Mesenchymal stem cell (in vitro differentiated cells and primary cell): Measurements from ENCODE around the gene HOXA7.

ENCODE experiments used
- DNase-seq: peaks from one replicate; pipeline ENCODE4 v3.0.0-alpha.2; 2013
- H2AFZ ChIP-seq: one replicate; pipeline ENCODE4 v1.6.1; 2013; ENCODE audit warnings: low read depth, mild to moderate bottlenecking, control low read depth, inconsistent platforms, low read length, moderate library complexity
- H2AK5ac ChIP-seq: 2 replicates; pipeline ENCODE4 v1.6.1; 2013; ENCODE audit warnings: low read length, moderate library complexity, mild to moderate bottlenecking, inconsistent platforms; ENCODE audit not compliant: severe bottlenecking
- H2BK120ac ChIP-seq: one replicate; pipeline ENCODE4 v1.6.1; 2013; ENCODE audit warnings: low read depth, mild to moderate bottlenecking, inconsistent platforms, low read length, moderate library complexity
- H2BK12ac ChIP-seq, 2 experiments: one replicate each; pipeline ENCODE4 v1.6.1; 2013; ENCODE audit warnings: inconsistent platforms in 2 of 2, low read length in 2 of 2, mild to moderate bottlenecking in 2 of 2, moderate library complexity in 2 of 2, control low read depth in 1 of 2
- H2BK15ac ChIP-seq: one replicate; pipeline ENCODE4 v1.6.1; 2013; ENCODE audit warnings: mild to moderate bottlenecking, low read depth, inconsistent platforms; ENCODE audit not compliant: poor library complexity, severe bottlenecking
- H2BK5ac ChIP-seq: 2 replicates; pipeline ENCODE4 v1.6.1; 2013; ENCODE audit warnings: low read depth, mild to moderate bottlenecking, low read length, control low read depth, inconsistent platforms; ENCODE audit not compliant: poor library complexity, severe bottlenecking
- H3K14ac ChIP-seq, 2 experiments: one replicate each; pipeline ENCODE4 v1.6.1; 2013; ENCODE audit warnings: inconsistent platforms in 2 of 2, low read length in 2 of 2, control low read depth in 1 of 2, mild to moderate bottlenecking in 1 of 2, moderate library complexity in 1 of 2
- H3K18ac ChIP-seq, 2 experiments: one replicate each; pipeline ENCODE4 v1.6.1; 2013; ENCODE audit warnings: inconsistent platforms in 2 of 2, low read length in 2 of 2, control low read depth in 1 of 2, low read depth in 1 of 2, mild to moderate bottlenecking in 1 of 2
- H3K23ac ChIP-seq, 2 experiments: one replicate each; pipeline ENCODE4 v1.6.1; 2013; ENCODE audit warnings: inconsistent platforms in 2 of 2, low read length in 2 of 2, mild to moderate bottlenecking in 2 of 2, moderate library complexity in 2 of 2, control low read depth in 1 of 2
- H3K27ac ChIP-seq: 2 replicates; pipeline ENCODE4 v1.5.1; 2013; ENCODE audit warnings: mild to moderate bottlenecking, moderate library complexity, low read length, control low read depth, inconsistent platforms; ENCODE audit not compliant: poor library complexity, severe bottlenecking
- H3K27me3 ChIP-seq, 2 experiments: 2 replicates each; pipeline versions ENCODE4 v1.6.1 to v1.7.0; 2013; ENCODE audit warnings: low read length in 2 of 2, mild to moderate bottlenecking in 2 of 2, moderate library complexity in 2 of 2, control low read depth in 1 of 2, inconsistent platforms in 1 of 2; ENCODE audit not compliant: control insufficient read depth in 1 of 2, insufficient read depth in 1 of 2
- H3K36me3 ChIP-seq, 2 experiments: 2 replicates each; pipeline versions ENCODE4 v1.6.1 to v1.7.0; 2013; ENCODE audit warnings: low read length in 2 of 2, control low read depth in 1 of 2, inconsistent platforms in 1 of 2, low read depth in 1 of 2, mild to moderate bottlenecking in 1 of 2; ENCODE audit not compliant: insufficient read depth in 2 of 2, control insufficient read depth in 1 of 2
- H3K4ac ChIP-seq, 2 experiments: one replicate each; pipeline ENCODE4 v1.6.1; 2013; ENCODE audit warnings: inconsistent platforms in 2 of 2, low read length in 2 of 2, mild to moderate bottlenecking in 2 of 2, moderate library complexity in 2 of 2, control low read depth in 1 of 2, low read depth in 1 of 2
- H3K4me1 ChIP-seq: 2 replicates; pipeline ENCODE4 v1.6.1; 2013; ENCODE audit warnings: low read depth, low read length, control low read depth; ENCODE audit not compliant: control insufficient read depth, insufficient read depth
- H3K4me2 ChIP-seq: 2 replicates; pipeline ENCODE4 v1.6.1; 2013; ENCODE audit warnings: low read length, mild to moderate bottlenecking, inconsistent platforms; ENCODE audit not compliant: poor library complexity, severe bottlenecking
- H3K4me3 ChIP-seq, 2 experiments: 2 replicates each; pipeline versions ENCODE4 v1.5.1 to v1.7.0; 2013; ENCODE audit warnings: low read length in 2 of 2, mild to moderate bottlenecking in 2 of 2, control low read depth in 1 of 2, low read depth in 1 of 2; ENCODE audit not compliant: insufficient read depth in 1 of 2
- H3K79me1 ChIP-seq: replicated peaks from 2 replicates; pipeline ENCODE4 v1.6.1; 2013; ENCODE audit warnings: mild to moderate bottlenecking, control low read depth, low read length, inconsistent platforms; ENCODE audit not compliant: poor library complexity, severe bottlenecking
- H3K9ac ChIP-seq: 2 replicates; pipeline ENCODE4 v1.7.0; 2013; ENCODE audit warnings: mild to moderate bottlenecking, low read length, moderate library complexity
- H3K9me3 ChIP-seq: 2 replicates; pipeline ENCODE4 v1.7.0; 2013; ENCODE audit warnings: mild to moderate bottlenecking, low read length; ENCODE audit not compliant: control insufficient read depth
- H4K8ac ChIP-seq: one replicate; pipeline ENCODE4 v1.6.1; 2013; ENCODE audit warnings: inconsistent platforms, mild to moderate bottlenecking, low read length, moderate library complexity
- H4K91ac ChIP-seq: one replicate; pipeline ENCODE4 v1.6.1; 2013; ENCODE audit warnings: mild to moderate bottlenecking, low read length, inconsistent platforms
- WGBS: methylation state at CpG from one replicate; pipeline ENCODE4 v1.1.7; 2013; ENCODE audit warnings: mixed read lengths; 5-methylcytosine and 5-hydroxymethylcytosine counted together

HOXA7 gene

DNA sequence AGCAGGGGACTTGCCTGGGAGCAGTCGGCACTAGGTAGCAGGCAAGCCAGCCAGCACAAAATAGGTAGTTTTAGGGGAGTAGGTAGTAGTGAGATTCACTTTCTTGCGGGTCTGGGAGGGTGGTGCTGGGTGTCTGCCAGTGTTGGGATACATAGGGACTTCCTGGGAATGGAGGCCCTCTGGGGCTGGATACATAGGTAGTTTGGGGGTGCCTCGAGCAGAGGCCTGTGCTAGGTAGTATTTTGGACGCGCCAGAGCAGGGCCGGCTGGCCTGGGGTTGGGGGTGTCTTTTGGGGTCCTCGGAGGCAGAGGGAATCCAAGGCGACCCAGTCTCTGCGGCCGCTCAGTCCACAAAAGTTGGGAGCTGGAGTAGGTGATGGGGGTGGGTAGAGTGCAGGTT lies 2.1 kb downstream of the HOXA7 start:
- Histone ChIP-seq H2AK5ac (no peak overlapping the region), H2AFZ (no peak overlapping the region), H3K36me3 (peaks cover 0 to 31% of the 10 kb centered on the region in 2 experiments), H3K18ac (no peak overlapping the region), H3K4me2 (no peak overlapping the region), H3K9ac (peak overlapping the region; percentile 90), H3K14ac (no peak overlapping the region), H3K27me3 (peaks cover 0 to 78% of the 10 kb centered on the region in 2 experiments), H3K4me1 (peaks cover 11% of the 10 kb centered on the region), H4K8ac (no peak overlapping the region), H3K4me3 (peak overlapping the region in 1 of 2 experiments; percentile 82), H3K23ac (no peak overlapping the region), H2BK12ac (no peak overlapping the region), H3K4ac (no peak overlapping the region), H4K91ac (no peak overlapping the region), H3K9me3 (no peaks in the 10 kb centered on the region), H2BK5ac (no peak overlapping the region), H2BK120ac (no peak overlapping the region), H3K27ac (no peak overlapping the region), H2BK15ac (no peak overlapping the region), H3K79me1 (peaks cover 9% of the 10 kb centered on the region)
- no peak for DNase-seq
- 78% methylated on average over 8 of the region's 10 CpGs for WGBS

DNA sequence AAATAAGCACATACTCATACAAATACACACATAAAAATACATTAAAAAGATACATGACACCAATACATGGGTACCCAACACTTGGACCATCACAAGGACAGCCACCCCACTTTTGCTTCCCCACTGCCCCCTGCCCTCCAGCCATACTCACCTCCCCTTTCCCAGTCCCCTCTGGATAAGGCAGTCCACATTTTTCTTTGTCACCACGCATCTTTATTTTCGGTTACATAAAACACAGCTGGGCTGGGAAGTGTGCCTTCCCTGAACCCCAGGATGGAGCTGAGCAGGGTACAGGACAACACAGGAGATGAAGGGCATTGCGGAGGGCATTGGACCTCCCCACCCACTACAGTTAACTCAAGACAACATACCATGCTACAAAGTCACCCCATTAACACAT lies 2.9 kb downstream of the HOXA7 start:
- peaks cover 12% of the 10 kb centered on the region for H3K4me1 ChIP-seq
- no peak overlapping the region for H3K27ac ChIP-seq
- H4K8ac ChIP-seq: no peak overlapping the region
- no peak overlapping the region for H2AK5ac ChIP-seq
- H4K91ac ChIP-seq: no peak overlapping the region
- no peak overlapping the region for H3K4me2 ChIP-seq
- no peak overlapping the region for H2AFZ ChIP-seq
- peaks cover 0 to 75% of the 10 kb centered on the region in 2 experiments for H3K27me3 ChIP-seq
- no peak overlapping the region for H3K4ac ChIP-seq
- H2BK120ac ChIP-seq: no peak overlapping the region
- H3K36me3 ChIP-seq: peaks cover 0 to 30% of the 10 kb centered on the region in 2 experiments
- no peaks in the 10 kb centered on the region for H3K9me3 ChIP-seq
- H3K79me1 ChIP-seq: peaks cover 11% of the 10 kb centered on the region
- H3K9ac ChIP-seq: peak overlapping the region; percentile 90
- WGBS: 98% methylated on average over 3 of the region's 3 CpGs
- no peak overlapping the region for H3K14ac ChIP-seq
- H3K23ac ChIP-seq: no peak overlapping the region
- no peak for DNase-seq
- H2BK12ac ChIP-seq: no peak overlapping the region
- peak overlapping the region in 1 of 2 experiments; percentile 82 for H3K4me3 ChIP-seq
- H2BK15ac ChIP-seq: no peak overlapping the region
- no peak overlapping the region for H3K18ac ChIP-seq
- no peak overlapping the region for H2BK5ac ChIP-seq

DNA sequence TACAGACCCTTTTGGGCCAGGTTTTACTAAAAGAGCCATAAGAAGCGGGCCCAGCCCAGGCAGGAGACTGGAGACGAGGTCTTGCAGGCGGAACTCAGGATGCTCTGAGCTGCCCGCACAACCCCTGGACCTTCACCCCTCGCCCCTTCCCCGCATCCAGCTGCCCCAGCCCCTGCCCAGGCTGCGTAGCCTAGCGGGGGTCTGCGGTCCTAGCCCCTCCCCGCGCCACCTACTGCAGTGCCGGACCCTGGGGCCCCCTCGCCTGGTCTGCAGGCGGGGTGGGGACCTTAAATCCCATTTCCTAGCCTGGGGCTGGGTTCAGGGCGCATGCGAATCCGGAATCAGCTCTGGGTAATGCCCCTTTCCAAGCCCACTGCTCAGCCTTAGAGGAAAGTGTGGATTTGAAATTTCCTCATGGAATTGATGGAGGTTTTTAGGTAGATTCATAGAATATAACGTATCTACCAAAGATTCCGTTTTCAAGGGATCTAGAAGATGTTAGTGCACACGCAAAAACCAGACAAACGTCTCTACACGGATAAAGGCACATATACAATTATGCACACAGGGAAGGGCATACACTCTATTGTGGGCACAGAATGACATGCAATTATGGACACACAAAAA lies 3.5 kb downstream of the HOXA7 start:
- Histone ChIP-seq H3K27me3 (peaks cover 0 to 75% of the 10 kb centered on the region in 2 experiments), H2BK120ac (no peak overlapping the region), H3K79me1 (peaks cover 17% of the 10 kb centered on the region), H2BK5ac (no peak overlapping the region), H2BK12ac (peak overlapping the region in 1 of 2 experiments; percentile 38), H3K9ac (peak overlapping the region; percentile 90), H3K4me3 (peak overlapping the region in 1 of 2 experiments; percentile 82), H3K36me3 (peaks cover 0 to 35% of the 10 kb centered on the region in 2 experiments), H3K23ac (no peak overlapping the region), H2AK5ac (no peak overlapping the region), H4K8ac (peak overlapping the region; percentile 10), H3K27ac (no peak overlapping the region), H3K4ac (no peak overlapping the region), H3K4me2 (no peak overlapping the region), H4K91ac (no peak overlapping the region), H3K9me3 (no peaks in the 10 kb centered on the region), H2AFZ (no peak overlapping the region), H3K18ac (no peak overlapping the region), H3K4me1 (peaks cover 17% of the 10 kb centered on the region), H2BK15ac (no peak overlapping the region), H3K14ac (no peak overlapping the region)
- DNase-seq: no peak
- 70% methylated on average over 22 of the region's 22 CpGs for WGBS

DNA sequence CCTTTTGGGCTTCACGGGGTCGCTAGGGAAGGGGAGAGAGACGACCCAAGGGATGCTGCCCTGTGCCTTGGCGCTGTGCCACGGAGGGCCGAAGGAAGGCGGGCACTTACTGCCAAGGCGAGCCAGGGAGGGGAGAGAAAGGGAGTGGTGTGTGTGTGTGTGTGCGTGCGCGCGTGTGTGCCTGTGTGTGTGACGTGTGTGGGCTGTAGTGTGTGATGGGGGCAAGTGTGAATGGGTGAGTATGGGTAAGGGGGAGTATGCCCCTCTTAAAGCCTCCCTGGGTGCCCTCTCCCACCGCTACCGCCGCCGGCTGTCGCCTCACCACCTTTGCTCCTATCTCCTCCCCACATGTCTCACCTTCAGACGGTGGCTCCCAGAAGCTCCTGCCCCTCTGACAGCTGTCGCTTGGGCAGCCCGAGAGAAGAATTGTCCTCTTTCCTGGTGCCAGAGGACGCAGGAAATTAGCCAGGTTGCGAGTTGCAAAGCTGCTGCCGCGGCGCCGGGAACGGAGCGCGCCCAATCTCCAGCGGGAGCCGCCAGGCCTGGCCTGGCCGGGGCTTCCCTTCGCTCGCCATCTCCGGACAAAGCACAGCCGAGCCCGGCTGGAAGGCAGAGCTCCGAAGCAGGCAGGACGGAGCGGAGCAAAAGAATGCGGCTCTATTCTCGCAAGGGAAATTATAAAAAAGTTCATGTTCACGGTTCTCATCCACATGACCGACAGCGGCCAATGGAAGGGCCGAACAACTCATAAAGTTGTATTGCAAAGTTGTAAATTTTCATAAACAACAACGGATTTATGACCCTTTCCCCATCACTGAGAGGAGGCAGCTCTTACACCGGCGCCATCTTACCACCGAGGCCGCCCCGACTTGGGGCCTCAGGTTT lies 4.3 kb downstream of the HOXA7 start, which contains the start of gene HOXA3:
Gene HOXA3 (minus strand): TSS at position 653 of the 885 bp plus-strand sequence. CDS start 41,943 bp downstream, outside the sequence.
- Histone ChIP-seq H3K36me3 (peaks cover 0 to 35% of the 10 kb centered on the region in 2 experiments), H2AK5ac (no peak within 1 kb of the TSS), H3K4ac (no peak within 1 kb of the TSS), H4K91ac (peak within 1 kb of the TSS; percentile 43), H3K79me1 (peaks cover 18% of the 10 kb centered on the region), H3K27ac (no peak within 1 kb of the TSS), H3K27me3 (peaks cover 0 to 67% of the 10 kb centered on the region in 2 experiments), H2BK5ac (no peak within 1 kb of the TSS), H3K4me2 (peak within 1 kb of the TSS; percentile 23), H4K8ac (peak within 1 kb of the TSS; percentile 10), H3K4me1 (peaks cover 15% of the 10 kb centered on the region), H3K9ac (peak within 1 kb of the TSS; percentile 90), H3K23ac (peak within 1 kb of the TSS in 1 of 2 experiments; percentile 67), H3K4me3 (peak within 1 kb of the TSS in 1 of 2 experiments; percentile 82), H3K14ac (no peak within 1 kb of the TSS), H2BK120ac (no peak within 1 kb of the TSS), H3K18ac (peak within 1 kb of the TSS; percentile 19 to 25), H2BK12ac (peak within 1 kb of the TSS in 1 of 2 experiments; percentile 73), H2BK15ac (no peak within 1 kb of the TSS), H2AFZ (no peak within 1 kb of the TSS), H3K9me3 (no peaks in the 10 kb centered on the region)
- WGBS: 48% methylated on average over 47 of the region's 53 CpGs
- peak; percentile 50 for DNase-seq
